Calu3 (cell line): ENCODE measurements around the gene SBF1. TPM values are rescaled to one million over a fixed set of nuclear protein-coding genes. Genes with fewer than 3 reads are reported as not detected.
"Not testable (repeated sequence)": the region's sequence is repeated elsewhere in the genome, so short reads cannot be mapped to it uniquely, and the experiment has no call there.

Experiments
- BruUV-seq: library from RNA; stranded (reverse); fragments of 400-500 nt; replicated peaks from 2 replicates; lab custom pipeline; 2021; lab: Mats Ljungman, UMichigan
- CTCF ChIA-PET: fragments of 300-600 bp; sonication (Branson Sonifier 250); formaldehyde crosslinking; loops from one replicate; lab custom pipeline; 2022; ENCODE audit warnings: antibody characterized with exemption; lab: Charles Lee
- DNase-seq: peaks from one replicate; pipeline ENCODE4 v3.0.0; 2022
- H3K27ac Mint-ChIP-seq: one replicate; pipeline ENCODE4 v1.8.0; 2022; ENCODE audit warnings: mixed read lengths; ENCODE audit not compliant: unreplicated experiment
- H3K27me3 Mint-ChIP-seq: one replicate; pipeline ENCODE4 v1.8.0; 2022; ENCODE audit warnings: mixed read lengths; ENCODE audit not compliant: unreplicated experiment
- H3K36me3 Mint-ChIP-seq: one replicate; pipeline ENCODE4 v1.8.0; 2022; ENCODE audit warnings: mild to moderate bottlenecking, moderate library complexity, mixed read lengths; ENCODE audit not compliant: insufficient read depth, unreplicated experiment
- H3K4me1 Mint-ChIP-seq: one replicate; pipeline ENCODE4 v1.8.0; 2022; ENCODE audit warnings: mild to moderate bottlenecking, low read depth, mixed read lengths; ENCODE audit not compliant: unreplicated experiment
- H3K4me3 Mint-ChIP-seq: one replicate; pipeline ENCODE4 v1.8.0; 2022; ENCODE audit warnings: mild to moderate bottlenecking, low read depth, moderate library complexity, mixed read lengths; ENCODE audit not compliant: unreplicated experiment
- H3K9me3 Mint-ChIP-seq: one replicate; pipeline ENCODE4 v1.8.0; 2022; ENCODE audit warnings: low read depth, mixed read lengths; ENCODE audit not compliant: unreplicated experiment
- intact Hi-C: fragments of 100-400 bp; cut with micrococcal nuclease; formaldehyde crosslinking; loops from one replicate; pipeline ENCODE4 v1.10.0; 2022; ENCODE audit not compliant: unreplicated experiment
- total RNA-seq: library from RNA; stranded (reverse); gene quantifications from 2 replicates; pipeline ENCODE4 v1.2.3, GENCODE V29; 2022
- TF ChIP-seq, protein P1 (sequence below): fragments of 200-600 bp; IDR thresholded peaks from one replicate; pipeline ENCODE4 v1.8.0; 2022; ENCODE audit warnings: antibody characterized with exemption; ENCODE audit not compliant: unreplicated experiment

Gene SBF1
- total RNA-seq, 1 experiment from 2014 or later, result 104 TPM

DNA sequence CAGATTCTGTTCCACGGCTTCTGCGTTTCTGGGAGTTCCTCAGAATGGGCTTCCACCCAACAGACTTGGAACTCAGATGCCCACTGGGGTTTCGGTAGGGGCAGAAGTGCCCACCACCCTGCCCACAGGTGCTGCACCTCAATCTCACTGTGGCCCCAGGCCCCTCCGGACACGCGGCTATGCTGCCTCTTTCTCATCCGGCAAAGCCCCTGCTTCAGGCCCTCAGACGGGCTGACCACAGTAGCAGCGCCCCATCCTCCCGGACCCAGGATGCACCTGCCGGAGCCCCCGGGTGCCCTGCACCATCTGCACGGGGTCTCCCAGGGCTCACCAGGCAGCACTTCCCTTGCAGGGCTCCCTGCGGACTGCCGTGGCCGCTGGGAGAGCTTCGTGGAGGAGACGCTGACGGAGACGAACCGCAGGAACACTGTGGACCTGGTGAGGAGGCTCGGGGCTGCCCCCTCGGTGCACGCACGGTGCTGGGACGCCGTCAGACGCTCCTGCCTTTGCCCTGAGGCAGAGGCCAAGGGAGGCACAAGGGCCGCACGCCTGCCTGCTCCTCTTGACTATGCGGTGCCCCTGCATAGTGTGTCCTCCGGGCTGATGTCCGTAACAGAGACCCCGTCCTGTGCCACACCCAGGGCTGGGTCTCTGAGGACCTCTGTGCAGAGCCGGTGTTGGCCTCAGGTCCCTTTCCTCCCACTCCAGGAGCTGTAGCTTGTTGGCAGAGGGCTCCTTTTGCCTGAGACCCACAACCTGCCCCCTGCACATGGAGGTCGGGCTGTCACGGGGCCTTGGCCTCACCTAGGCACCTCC is 38.6 kb downstream of the SBF1 start:
- Mint-ChIP-seq H3K27me3 (no peaks in the 10 kb centered on the region), H3K27ac (no peak overlapping the region), H3K36me3 (peaks cover 44% of the 10 kb centered on the region), H3K4me1 (no peaks in the 10 kb centered on the region), H3K9me3 (no peaks in the 10 kb centered on the region), H3K4me3 (no peak overlapping the region)
- intact Hi-C loops, result no loop called here
- CTCF ChIA-PET, result no interaction called here
- TF ChIP-seq, protein P1, sequence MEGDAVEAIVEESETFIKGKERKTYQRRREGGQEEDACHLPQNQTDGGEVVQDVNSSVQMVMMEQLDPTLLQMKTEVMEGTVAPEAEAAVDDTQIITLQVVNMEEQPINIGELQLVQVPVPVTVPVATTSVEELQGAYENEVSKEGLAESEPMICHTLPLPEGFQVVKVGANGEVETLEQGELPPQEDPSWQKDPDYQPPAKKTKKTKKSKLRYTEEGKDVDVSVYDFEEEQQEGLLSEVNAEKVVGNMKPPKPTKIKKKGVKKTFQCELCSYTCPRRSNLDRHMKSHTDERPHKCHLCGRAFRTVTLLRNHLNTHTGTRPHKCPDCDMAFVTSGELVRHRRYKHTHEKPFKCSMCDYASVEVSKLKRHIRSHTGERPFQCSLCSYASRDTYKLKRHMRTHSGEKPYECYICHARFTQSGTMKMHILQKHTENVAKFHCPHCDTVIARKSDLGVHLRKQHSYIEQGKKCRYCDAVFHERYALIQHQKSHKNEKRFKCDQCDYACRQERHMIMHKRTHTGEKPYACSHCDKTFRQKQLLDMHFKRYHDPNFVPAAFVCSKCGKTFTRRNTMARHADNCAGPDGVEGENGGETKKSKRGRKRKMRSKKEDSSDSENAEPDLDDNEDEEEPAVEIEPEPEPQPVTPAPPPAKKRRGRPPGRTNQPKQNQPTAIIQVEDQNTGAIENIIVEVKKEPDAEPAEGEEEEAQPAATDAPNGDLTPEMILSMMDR, result no peak
- DNase-seq, result no peak
- no TSS peak for BruUV-seq

DNA sequence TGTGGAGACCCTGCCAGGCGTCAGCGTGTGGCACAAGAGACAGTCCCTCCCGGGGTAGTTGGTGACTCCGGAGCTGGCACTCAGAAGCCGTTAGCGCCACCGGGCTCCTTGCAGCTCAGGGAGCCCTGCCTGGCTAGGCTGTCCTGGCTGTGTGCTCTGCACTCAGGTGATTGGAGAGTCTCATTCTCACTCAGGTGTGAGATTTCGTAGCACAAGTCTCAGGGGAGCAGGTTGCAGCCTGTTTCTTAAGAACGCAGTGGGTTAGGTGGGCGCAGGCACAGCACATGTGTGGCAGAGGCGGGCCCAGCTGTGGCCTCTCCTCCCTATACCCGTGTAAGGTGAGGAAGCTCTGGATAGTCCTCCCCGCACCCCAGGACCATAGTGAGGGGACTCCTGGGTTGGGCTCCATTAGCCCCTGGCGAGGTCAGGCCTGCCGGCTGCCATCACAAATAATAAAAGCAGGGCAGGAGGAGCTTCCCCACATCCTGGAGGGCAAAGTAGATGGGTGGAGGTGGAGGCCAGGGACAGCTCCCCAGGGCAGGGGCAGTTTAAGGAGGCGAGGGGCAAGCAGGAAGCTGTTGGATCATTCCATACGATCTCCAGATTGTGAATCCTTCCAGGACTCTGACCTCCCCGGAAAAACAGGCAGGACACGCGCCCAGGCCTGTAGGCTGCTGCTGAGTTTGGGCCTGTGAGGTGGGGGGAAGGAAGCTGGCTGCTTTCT is 39.4 kb downstream of the SBF1 start:
- no peak for DNase-seq

DNA sequence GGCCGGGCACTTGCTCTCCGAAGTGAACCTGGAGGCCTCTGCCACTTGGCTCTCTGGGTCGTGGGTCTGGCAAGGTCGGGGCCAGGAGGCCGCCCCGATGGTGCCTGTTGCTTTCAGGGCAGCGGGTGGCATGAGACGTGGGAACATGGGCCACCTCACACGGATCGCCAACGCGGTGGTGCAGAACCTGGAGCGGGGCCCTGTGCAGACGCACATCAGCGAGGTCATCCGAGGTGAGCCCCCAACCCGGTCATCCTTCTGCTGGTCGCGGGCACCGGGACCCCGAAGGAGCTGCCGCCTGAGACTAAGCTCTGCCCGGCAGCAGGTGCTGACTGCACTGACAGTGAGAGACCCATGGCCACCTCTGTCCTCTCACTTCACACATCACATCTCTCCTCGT is 40.0 kb downstream of the SBF1 start:
- CTCF ChIA-PET, result no interaction called here
- H3K9me3 Mint-ChIP-seq, result no peaks in the 10 kb centered on the region
- H3K27me3 Mint-ChIP-seq, result no peaks in the 10 kb centered on the region
- H3K36me3 Mint-ChIP-seq, result peaks cover 43% of the 10 kb centered on the region
- H3K4me3 Mint-ChIP-seq, result no peak overlapping the region
- H3K27ac Mint-ChIP-seq, result no peak overlapping the region
- no TSS peak for BruUV-seq
- no peaks in the 10 kb centered on the region for H3K4me1 Mint-ChIP-seq
- intact Hi-C loops, result no loop called here
- no peak for DNase-seq
- TF ChIP-seq, protein P1, result no peak

More for the DNA sequence above, 39.4 kb downstream of the SBF1 start:
- TF ChIP-seq, protein P1, result no peak
- Mint-ChIP-seq H3K27ac (no peak overlapping the region), H3K4me1 (no peaks in the 10 kb centered on the region), H3K4me3 (no peak overlapping the region), H3K36me3 (peaks cover 42% of the 10 kb centered on the region), H3K27me3 (no peaks in the 10 kb centered on the region), H3K9me3 (no peaks in the 10 kb centered on the region)
- intact Hi-C loops, result no loop called here
- BruUV-seq, result no TSS peak
- CTCF ChIA-PET, result no interaction called here

DNA sequence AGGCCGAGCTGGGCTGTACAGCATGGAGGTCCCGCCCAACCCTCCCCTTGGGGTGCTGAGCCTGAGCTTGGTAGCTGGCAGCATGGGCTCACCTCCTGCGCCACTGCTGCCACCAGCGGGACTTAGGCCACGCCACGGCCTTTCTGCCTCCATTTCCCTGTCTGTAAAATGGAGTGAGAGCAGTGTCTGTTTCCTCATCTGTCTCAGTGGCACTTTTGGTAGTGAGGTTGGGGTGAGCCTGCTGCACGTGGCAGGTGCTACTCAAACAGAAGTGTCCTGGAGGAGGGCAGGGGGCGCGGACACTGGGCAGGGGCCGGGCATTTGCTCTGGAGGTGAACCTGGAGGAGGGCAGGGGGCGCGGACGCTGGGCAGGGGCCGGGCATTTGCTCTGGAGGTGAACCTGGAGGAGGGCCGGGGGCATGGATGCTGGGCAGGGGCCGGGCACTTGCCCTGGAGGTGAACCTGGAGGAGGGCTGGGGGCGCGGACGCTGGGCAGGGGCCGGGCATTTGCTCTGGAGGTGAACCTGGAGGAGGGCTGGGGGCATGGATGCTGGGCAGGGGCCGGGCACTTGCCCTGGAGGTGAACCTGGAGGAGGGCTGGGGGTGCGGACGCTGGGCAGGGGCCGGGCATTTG is 41.8 kb downstream of the SBF1 start:
- CTCF ChIA-PET, H3K27ac Mint-ChIP-seq, H3K4me1 Mint-ChIP-seq, DNase-seq, H3K9me3 Mint-ChIP-seq, H3K27me3 Mint-ChIP-seq, BruUV-seq, intact Hi-C loops, H3K4me3 Mint-ChIP-seq: not testable (repeated sequence)
- H3K36me3 Mint-ChIP-seq, result peaks cover 50% of the 10 kb centered on the region
